GM18519 (cell line): Measurements from ENCODE around the gene KRTAP4-4.

Experiments
- ATAC-seq: cut with Tn5 transposase; IDR thresholded peaks from one replicate; pipeline ENCODE4 v1.9.1; 2021; ENCODE audit warnings: mild to moderate bottlenecking, moderate library complexity; ENCODE audit not compliant: unreplicated experiment, low FRiP score

Gene KRTAP4-4

DNA sequence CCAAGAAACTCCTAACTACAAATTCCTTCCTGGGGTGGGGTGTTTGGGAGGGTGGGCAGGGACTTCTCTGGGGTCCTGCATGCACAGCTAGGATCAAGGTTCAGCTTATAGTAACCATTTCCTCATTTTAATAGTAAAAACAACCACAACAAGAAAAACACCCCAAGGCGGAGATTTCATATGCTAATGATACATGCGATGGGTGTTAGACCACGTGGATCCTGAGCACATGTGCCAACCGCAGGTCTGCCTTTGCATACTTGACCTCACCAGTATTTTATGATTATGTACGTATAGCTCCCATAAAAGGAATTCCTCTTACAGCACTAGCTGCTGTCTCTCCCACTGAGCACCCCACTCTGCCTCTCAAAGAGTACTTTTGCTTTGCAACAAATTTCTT, 44.3 kb downstream of the KRTAP4-4 start:
- no peak for ATAC-seq

DNA sequence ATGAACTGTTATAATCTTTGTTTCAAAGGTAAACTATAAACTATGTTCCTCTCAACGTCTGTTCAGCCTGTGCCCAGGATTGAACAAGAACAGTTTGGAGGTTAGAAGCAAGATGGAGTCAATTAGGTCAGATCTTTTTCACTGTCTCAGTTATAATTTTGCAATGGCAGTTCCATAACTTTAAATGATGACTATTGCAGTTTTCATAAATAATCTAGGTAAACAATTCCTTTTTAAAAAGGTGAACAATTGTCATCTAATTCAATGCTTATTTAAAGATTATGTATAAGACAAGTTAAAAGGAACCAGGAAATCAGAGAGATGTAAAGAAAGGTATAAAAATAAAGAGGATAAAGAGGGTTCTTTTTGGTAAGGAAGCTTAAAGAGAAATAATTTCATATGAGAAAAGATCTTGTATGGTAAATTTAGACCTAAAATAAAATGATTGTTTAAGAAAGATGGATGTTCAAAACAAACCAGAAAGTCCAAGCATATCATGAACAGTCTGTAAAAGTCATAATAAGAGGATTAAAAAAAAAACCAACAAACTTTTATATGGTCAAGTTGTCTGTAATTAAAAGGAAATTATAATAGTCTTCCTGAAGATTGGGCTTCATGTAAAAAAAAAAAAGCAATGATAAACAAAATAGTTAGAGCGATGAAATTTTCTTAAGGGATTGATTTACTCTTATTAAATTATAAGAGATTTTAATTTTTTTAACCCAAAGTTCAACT, 49.2 kb downstream of the KRTAP4-4 start:
- ATAC-seq: no peak
